HepG2 (cell line): Measurements from ENCODE around the gene NSMCE1. TPM values are rescaled to one million over a fixed set of nuclear protein-coding genes. Genes with fewer than 3 reads are reported as not detected.

Source experiments
- ATAC-seq: fragments of 200-7000 bp; cut with Tn5 transposase; 3 replicates; pipeline ENCODE4 v1.9.1; 2020; ENCODE audit warnings: mild to moderate bottlenecking, moderate library complexity
- BruUV-seq: library from RNA; stranded (reverse); fragments of 400-500 nt; replicated peaks from 2 replicates; lab custom pipeline; 2021; lab: Mats Ljungman, UMichigan
- CTCF ChIA-PET: fragments of 300-600 bp; formaldehyde crosslinking; extraction: SDS; loops from one replicate; lab custom pipeline; 2021; ENCODE audit warnings: low total read pairs, inconsistent platforms, low intra/inter-chr PET ratio; lab: Yijun Ruan, JAX
- POLR2A ChIA-PET: fragments of 350-600 bp; sonication (Branson Sonifier 250); formaldehyde crosslinking; loops from one replicate; lab custom pipeline; 2020; ENCODE audit warnings: antibody characterized with exemption, inconsistent platforms; lab: Yijun Ruan, JAX
- DNase-seq: peaks from one replicate; pipeline ENCODE4 v3.0.0-alpha.2; 2015; ENCODE audit warnings: low spot score
- FAIRE-seq: peaks from 3 replicates; lab custom pipeline; 2011; peaks lifted over from hg19 to GRCh38; lab: Jason Lieb, UNC
- H2AFZ ChIP-seq: one replicate; pipeline ENCODE4 v1.6.1; 2011; ENCODE audit warnings: low read length, inconsistent platforms
- H3K27ac ChIP-seq: fragments of 300-600 bp; 3 replicates; pipeline ENCODE4 v1.8.0; 2011; ENCODE audit warnings: mixed run types, mild to moderate bottlenecking, mixed read lengths, low read length, inconsistent platforms; ENCODE audit not compliant: insufficient read depth; ENCODE audit errors: extremely low read length
- H3K27me3 ChIP-seq, 2 experiments: fragments of 200-600 bp in 1 of 2; 2 replicates in 1 of 2; 3 replicates in 1 of 2; pipeline versions ENCODE4 v1.6.0 to v1.8.0; 2011; ENCODE audit warnings: low read length in 2 of 2, mild to moderate bottlenecking in 2 of 2, moderate library complexity in 2 of 2, inconsistent platforms in 1 of 2; ENCODE audit not compliant: insufficient read depth in 2 of 2, control insufficient read depth in 1 of 2
- H3K36me3 ChIP-seq, 2 experiments: fragments of 200-600 bp in 1 of 2; replicated peaks in 1 of 2; 2 replicates in 1 of 2; 3 replicates in 1 of 2; pipeline versions ENCODE4 v1.5.1 to v1.8.0; 2011; ENCODE audit warnings: low read length in 2 of 2, inconsistent platforms in 1 of 2; ENCODE audit not compliant: insufficient read depth in 2 of 2, control insufficient read depth in 1 of 2
- H3K4me1 ChIP-seq: 2 replicates; pipeline ENCODE4 v1.5.1; 2012; ENCODE audit warnings: low read length, inconsistent platforms; ENCODE audit not compliant: insufficient read depth
- H3K4me2 ChIP-seq: 2 replicates; pipeline ENCODE4 v1.6.0; 2011; ENCODE audit warnings: low read depth, low read length, inconsistent platforms
- H3K4me3 ChIP-seq, 3 experiments: fragments of 200-600 bp in 1 of 3; sonication (generic), shearing (Covaris generic) in 1 of 3; replicated peaks in 1 of 3; 2 replicates each; pipeline ENCODE4 v1.5.1; 2011 to 2016; ENCODE audit warnings: low read length in 3 of 3, inconsistent platforms in 2 of 3, low read depth in 2 of 3, mild to moderate bottlenecking in 2 of 3, control low read depth in 1 of 3, mixed read lengths in 1 of 3; ENCODE audit not compliant: insufficient read depth in 1 of 3
- H3K79me2 ChIP-seq: one replicate; pipeline ENCODE4 v1.6.1; 2011; ENCODE audit warnings: low read length, inconsistent platforms; ENCODE audit not compliant: insufficient read depth
- H3K9ac ChIP-seq: 2 replicates; pipeline ENCODE4 v1.6.0; 2011; ENCODE audit warnings: mild to moderate bottlenecking, low read depth, low read length, inconsistent platforms; ENCODE audit not compliant: insufficient read depth
- H3K9me3 ChIP-seq: 2 replicates; pipeline ENCODE4 v1.5.1; 2012; ENCODE audit warnings: mild to moderate bottlenecking, low read length
- H4K20me1 ChIP-seq: 2 replicates; pipeline ENCODE4 v1.6.0; 2011; ENCODE audit warnings: inconsistent platforms, mild to moderate bottlenecking, low read length, moderate library complexity; ENCODE audit not compliant: insufficient read depth
- CBX1 ChIP-seq: IDR thresholded peaks from one replicate; pipeline ENCODE4 v1.6.1; 2016; ENCODE audit warnings: antibody characterized with exemption, low read depth
- DMAP1 ChIP-seq: IDR thresholded peaks from 2 replicates; pipeline ENCODE4 v1.6.1; 2016
- IKZF5 ChIP-seq: IDR thresholded peaks from 2 replicates; pipeline ENCODE4 v1.6.1; 2018; ENCODE audit warnings: missing genetic modification reagents, mild to moderate bottlenecking, missing compliant biosample characterization
- KAT2B ChIP-seq: fragments of 150-350 bp; IDR thresholded peaks from 2 replicates; pipeline ENCODE4 v1.6.1; 2014; ENCODE audit warnings: low read depth, low read length, borderline replicate concordance
- MLXIP ChIP-seq: sonication (generic); formaldehyde crosslinking; IDR thresholded peaks from 2 replicates; pipeline ENCODE4 v1.9.0; 2021; ENCODE audit warnings: missing genetic modification reagents, borderline replicate concordance
- RXRB ChIP-seq: IDR thresholded peaks from 2 replicates; pipeline ENCODE4 v1.6.1; 2016; ENCODE audit warnings: borderline replicate concordance, missing genetic modification reagents, missing compliant biosample characterization
- ZNF124 ChIP-seq: sonication (generic); formaldehyde crosslinking; IDR thresholded peaks from 2 replicates; pipeline ENCODE4 v1.4.0; 2020; ENCODE audit warnings: missing genetic modification reagents
- ZNF160 ChIP-seq: sonication (generic); formaldehyde crosslinking; IDR thresholded peaks from 2 replicates; pipeline ENCODE4 v1.8.0; 2022; ENCODE audit warnings: mild to moderate bottlenecking, inconsistent platforms, missing genetic modification reagents
- ZNF446 ChIP-seq: sonication (generic); formaldehyde crosslinking; IDR thresholded peaks from 2 replicates; pipeline ENCODE4 v1.5.0; 2020; ENCODE audit warnings: mild to moderate bottlenecking, missing genetic modification reagents
- ZNF496 ChIP-seq: sonication (generic); formaldehyde crosslinking; IDR thresholded peaks from 2 replicates; pipeline ENCODE4 v1.8.1; 2023; ENCODE audit warnings: mild to moderate bottlenecking, moderate library complexity, missing genetic modification reagents; ENCODE audit not compliant: insufficient replicate concordance
- ZNF646 ChIP-seq: sonication (generic); formaldehyde crosslinking; IDR thresholded peaks from 2 replicates; pipeline ENCODE4 v1.9.0; 2021; ENCODE audit warnings: mild to moderate bottlenecking, missing genetic modification reagents
- ZNF776 ChIP-seq: sonication (generic); formaldehyde crosslinking; IDR thresholded peaks from 2 replicates; pipeline ENCODE4 v1.4.0; 2020; ENCODE audit warnings: mild to moderate bottlenecking, missing genetic modification reagents
- WGBS: methylation state at CpG from one replicate; pipeline ENCODE4 v1.1.6; 2017; ENCODE audit warnings: low lambda C conversion rate; 5-methylcytosine and 5-hydroxymethylcytosine counted together
- in situ Hi-C: cut with HindIII; loops from 2 replicates; pipeline ENCODE4 v1.10.0; 2017; ENCODE audit warnings: low pct_unique_long_range_greater_than_20kb; ENCODE audit not compliant: extremely low pct_ligation_motif_present
- intact Hi-C: fragments of 100-400 bp; cut with micrococcal nuclease; formaldehyde crosslinking; loops from one replicate; pipeline ENCODE4 v1.10.0; 2022; ENCODE audit not compliant: unreplicated experiment
- polyA plus RNA-seq, 8 experiments: library from polyadenylated mRNA; depleted of rRNA in 3 of 8; stranded (reverse) in 7 of 8; unstranded in 1 of 8; fragments of >200 nt; fragmentation: Illumina TruSeq in 4 of 8; extraction: Trizol in 4 of 8; gene quantifications; 2 replicates each; pipeline versions ENCODE4 v1.2.1 to v1.2.3, GENCODE V29; 2011 to 2016; ENCODE audit warnings: low read depth in 4 of 8, missing spikeins in 1 of 8, mixed read lengths in 1 of 8; ENCODE audit not compliant: insufficient read depth in 1 of 8
- total RNA-seq, 5 experiments: library from RNA; depleted of rRNA; stranded (reverse); fragments of >200 nt; fragmentation: Illumina TruSeq; extraction: Trizol; gene quantifications; 2 replicates each; pipeline ENCODE4 v1.2.3, GENCODE V29; 2016; ENCODE audit warnings: low read depth in 1 of 5

NSMCE1 gene
- total and polyA plus RNA-seq, 2 of the 13 experiments (the other 11 are each of a cell fraction or from before 2014, with no cell fraction given), result 42.7 to 52.9 TPM

- no peak for TF ChIP-seq ZNF646
- no peak for TF ChIP-seq RXRB (CRISPR knock-in tag)
- no peak for TF ChIP-seq ZNF124 (CRISPR knock-in tag)
- TF ChIP-seq, all 625 proteins: peak for 0
These were observed 16.4 kb downstream of the NSMCE1 start (continued) for GRCh38 chr16:27252206-27252585.

GRCh38 chr16:27251541-27252205, 16.9 kb downstream of the NSMCE1 start:
- WGBS, result 95% methylated on average over 8 of the region's 8 CpGs
- in situ Hi-C loops (no loop called here), intact Hi-C loops (no loop called here)
- Histone ChIP-seq H3K27ac (no peak overlapping the region), H3K9me3 (no peaks in the 10 kb centered on the region), H3K4me1 (0 out of 2 replicates have a peak, but pooled peaks cover 4% of the 10 kb centered on the region), H3K4me2 (no peak overlapping the region), H3K36me3 (peaks cover 6 to 16% of the 10 kb centered on the region in 2 experiments; a peak in 4 of 5 replicates), H3K79me2 (no peaks in the 10 kb centered on the region), H3K27me3 (no peaks in the 10 kb centered on the region), H3K9ac (no peak overlapping the region), H4K20me1 (no peaks in the 10 kb centered on the region), H3K4me3 (no peak overlapping the region), H2AFZ (no peak overlapping the region)
- BruUV-seq, result no TSS peak
- CTCF ChIA-PET, result no interaction called here
- POLR2A ChIA-PET, result no interaction called here
- DNase-seq (no peak), FAIRE-seq (no peak), ATAC-seq (no peak)
- no peak for TF ChIP-seq ZNF446 (CRISPR knock-in tag)
- no peak for TF ChIP-seq IKZF5
- no peak for TF ChIP-seq ZNF160
- no peak for TF ChIP-seq KAT2B
- no peak for TF ChIP-seq ZNF776
- TF ChIP-seq DMAP1, result no peak
- no peak for TF ChIP-seq MLXIP (CRISPR knock-in tag)
- no peak for TF ChIP-seq CBX1
- no peak for TF ChIP-seq ZNF496 (CRISPR knock-in tag)
